GM20000 (cell line): ENCODE results near the gene HADHA.

ENCODE experiments used
- DNase-seq: peaks from one replicate; pipeline ENCODE4 v3.0.0; 2012; ENCODE audit warnings: low spot score
- TF ChIP-seq, protein P1 (sequence below): IDR thresholded peaks from 2 replicates; pipeline ENCODE4 v1.5.1; 2012; ENCODE audit warnings: mild to moderate bottlenecking, control low read depth; ENCODE audit errors: extremely low read depth, missing control alignments

Gene HADHA

DNA sequence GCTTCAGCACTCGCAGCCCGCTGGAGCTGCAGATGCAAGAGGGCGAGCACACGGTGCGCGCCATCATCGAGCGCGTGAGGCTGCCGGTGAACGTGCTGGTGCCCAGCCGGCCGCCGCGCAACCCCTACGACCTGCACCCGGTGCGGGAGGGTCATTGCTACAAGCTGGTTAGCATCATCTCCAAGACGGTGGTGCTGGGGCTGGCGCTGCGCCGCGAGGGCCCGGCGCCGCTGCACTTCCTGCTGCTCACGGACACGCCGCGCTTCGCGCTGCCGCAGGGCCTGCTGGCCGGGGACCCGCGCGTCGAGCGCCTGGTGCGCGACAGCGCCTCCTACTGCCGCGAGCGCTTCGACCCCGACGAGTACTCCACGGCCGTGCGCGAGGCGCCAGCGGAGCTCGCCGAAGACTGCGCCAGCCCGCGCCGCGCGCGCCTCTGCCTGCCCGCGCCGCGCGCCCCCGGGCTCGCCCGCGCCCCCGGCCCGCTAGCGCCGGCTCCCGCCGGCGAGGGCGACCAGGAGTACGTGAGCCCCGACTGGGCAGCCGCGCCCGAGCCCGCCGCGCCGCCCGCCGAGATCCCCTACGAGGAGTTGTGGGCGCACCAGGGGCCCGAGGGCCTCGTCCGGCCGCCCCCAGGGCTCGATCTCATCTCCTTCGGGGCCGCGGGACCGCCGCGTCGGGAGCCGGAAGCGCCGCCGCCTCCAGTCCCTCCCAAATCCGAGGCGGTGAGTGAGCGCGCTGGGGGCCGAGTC lies 59.7 kb downstream of the HADHA start:
- DNase-seq: peak; percentile 96
- TF ChIP-seq, protein P1, sequence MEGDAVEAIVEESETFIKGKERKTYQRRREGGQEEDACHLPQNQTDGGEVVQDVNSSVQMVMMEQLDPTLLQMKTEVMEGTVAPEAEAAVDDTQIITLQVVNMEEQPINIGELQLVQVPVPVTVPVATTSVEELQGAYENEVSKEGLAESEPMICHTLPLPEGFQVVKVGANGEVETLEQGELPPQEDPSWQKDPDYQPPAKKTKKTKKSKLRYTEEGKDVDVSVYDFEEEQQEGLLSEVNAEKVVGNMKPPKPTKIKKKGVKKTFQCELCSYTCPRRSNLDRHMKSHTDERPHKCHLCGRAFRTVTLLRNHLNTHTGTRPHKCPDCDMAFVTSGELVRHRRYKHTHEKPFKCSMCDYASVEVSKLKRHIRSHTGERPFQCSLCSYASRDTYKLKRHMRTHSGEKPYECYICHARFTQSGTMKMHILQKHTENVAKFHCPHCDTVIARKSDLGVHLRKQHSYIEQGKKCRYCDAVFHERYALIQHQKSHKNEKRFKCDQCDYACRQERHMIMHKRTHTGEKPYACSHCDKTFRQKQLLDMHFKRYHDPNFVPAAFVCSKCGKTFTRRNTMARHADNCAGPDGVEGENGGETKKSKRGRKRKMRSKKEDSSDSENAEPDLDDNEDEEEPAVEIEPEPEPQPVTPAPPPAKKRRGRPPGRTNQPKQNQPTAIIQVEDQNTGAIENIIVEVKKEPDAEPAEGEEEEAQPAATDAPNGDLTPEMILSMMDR: peak; percentile 66

DNA sequence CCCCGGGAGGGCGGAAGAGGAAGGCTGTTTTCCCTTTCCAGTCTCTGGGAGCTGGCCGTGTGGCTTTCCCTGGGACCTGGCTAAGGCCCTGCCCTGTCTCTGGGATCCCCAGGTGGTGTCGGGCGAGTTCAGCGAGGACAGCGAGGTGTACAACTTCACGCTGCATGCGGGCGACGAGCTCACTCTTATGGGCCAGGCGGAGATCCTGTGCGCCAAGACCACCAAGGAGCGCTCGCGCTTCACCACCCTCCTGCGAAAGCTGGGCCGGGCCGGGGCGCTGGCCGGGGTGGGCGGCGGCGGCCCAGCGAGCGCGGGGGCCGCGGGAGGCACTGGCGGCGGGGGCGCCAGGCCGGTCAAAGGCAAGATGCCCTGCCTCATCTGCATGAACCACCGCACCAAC lies 60.3 kb downstream of the HADHA start:
- DNase-seq: no peak
- TF ChIP-seq, protein P1: no peak

DNA sequence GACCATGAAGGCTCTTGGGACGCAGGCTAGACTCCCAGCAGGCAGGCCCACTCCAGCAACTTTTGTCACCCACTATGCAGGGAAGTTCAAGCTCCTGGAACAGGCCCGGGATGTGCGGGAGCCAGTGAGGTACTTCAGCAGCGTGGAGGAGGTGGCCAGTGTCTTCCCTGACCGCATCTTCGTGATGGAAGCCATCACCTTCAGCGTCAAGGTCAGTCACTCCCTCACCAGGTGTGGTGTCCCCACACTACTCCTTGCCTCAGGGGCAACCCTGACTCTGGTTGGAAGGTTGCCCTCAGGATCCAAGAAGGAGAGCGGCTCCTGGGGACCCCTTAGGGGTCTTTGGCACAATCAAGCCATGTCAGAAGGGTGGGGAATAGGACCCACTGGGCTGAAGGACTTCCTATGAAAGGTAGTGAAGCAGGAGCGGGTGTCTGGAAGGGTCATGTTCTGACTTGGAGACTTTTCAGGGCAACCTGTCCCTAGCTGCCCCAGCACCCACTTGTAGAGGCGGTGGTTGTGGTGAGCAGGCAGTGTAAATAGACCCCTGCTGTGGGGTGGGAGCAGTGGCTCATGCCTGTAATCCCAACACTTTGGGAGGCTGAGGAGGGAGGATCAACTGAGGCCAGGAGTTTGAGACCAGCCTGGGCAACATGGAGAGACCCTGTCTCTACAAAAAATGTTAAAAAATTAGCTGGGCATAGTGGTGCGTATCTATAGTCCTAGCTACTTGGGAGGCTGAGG lies 61.4 kb downstream of the HADHA start:
- TF ChIP-seq, protein P1: no peak
- no peak for DNase-seq

DNA sequence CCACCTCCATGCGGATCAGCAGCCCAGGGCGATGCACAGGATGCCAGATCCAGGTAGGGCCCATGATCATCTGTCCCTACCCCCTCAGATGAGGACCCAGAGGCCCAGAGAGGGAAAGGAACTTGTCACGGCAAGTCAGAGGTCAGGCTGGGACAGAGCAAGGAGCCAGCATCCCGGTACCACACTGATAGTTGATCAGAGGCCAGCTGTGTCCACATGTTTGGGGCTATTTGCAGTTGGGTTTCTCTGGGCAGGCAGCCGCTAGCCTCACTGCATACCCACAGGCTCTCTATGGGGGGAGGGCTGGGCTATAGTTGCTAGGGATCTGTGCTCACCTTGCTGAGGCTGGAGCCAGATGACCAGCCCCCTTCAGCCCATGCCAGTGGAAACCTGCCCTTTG lies 62.0 kb downstream of the HADHA start:
- no peak for DNase-seq
- TF ChIP-seq, protein P1: no peak

DNA sequence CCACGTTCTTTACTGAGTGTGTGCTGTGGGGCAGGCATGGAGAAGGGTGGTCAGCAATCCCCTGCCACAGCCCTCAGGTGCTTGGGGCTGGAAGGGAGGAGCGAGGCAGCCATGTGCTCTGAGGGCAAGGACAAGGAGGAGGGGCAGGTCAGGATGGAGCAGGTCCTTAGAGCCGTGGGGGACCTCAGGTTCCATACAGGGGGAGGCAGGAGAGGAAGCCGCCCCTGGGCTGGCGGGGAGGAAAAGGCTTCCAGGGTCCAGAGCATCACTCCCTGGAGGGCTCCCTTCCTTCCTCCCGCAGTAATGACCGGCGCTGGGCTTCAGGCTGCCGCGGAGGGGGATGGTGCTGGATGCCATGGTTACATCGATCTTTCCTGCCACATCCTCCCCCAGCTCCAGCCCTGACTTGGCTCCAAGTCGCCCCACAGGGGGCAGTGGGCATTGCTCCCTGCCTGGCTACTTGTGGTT lies 65.0 kb downstream of the HADHA start:
- DNase-seq: no peak
- TF ChIP-seq, protein P1: no peak

DNA sequence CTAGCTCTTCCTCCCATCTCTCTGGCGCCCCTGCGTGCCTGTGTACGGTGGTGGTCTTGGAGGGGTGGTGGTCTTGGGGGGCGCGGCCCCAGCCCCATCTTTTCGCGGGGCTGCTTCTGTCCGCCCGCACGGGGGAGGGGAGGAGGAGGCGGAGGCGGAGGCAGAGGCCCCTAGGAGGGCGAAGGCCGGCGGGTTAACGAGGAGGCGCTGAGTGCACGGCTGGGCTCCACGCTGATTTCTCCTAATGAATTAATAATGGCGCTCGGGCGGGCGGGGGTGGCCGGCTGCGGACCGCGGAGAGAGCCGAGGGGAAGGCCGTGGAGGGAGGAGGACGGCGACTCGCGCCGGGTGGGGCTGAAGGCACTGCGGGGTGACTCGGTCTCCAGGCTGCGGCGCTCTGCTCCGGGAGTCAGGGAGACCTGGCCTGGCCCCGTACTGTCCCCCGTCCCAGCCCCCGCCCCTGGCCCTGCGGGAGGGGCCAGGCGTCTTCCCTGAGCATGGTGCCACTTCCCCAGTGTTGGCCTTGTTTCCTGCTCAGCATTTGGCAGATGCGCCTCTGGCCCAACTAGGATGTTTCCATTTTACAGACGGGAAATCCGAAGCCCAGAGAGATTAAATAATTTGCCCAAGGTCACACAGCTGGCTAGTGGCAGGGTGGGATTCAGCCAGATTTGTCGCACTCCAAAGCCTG lies 65.5 kb downstream of the HADHA start:
- DNase-seq: no peak
- TF ChIP-seq, protein P1: no peak

DNA sequence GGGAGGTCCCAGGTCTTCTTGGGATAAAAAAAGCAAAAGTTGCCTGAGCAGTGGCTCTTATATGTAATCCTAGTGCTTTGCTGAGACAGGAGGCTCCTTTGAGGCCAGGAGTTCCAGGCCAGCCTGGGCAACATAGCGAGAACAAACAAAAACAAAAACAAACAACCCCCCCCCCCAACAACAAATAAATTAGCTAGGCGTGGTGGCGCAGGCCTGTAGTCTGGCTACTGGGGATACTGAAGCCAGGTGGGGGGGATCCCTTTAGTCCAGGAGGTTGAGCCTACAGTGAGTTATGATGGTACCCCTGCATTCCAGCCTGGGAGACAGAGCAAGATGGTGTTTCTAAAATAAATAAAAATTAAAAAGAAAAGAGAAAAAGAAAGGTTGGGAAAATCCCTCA lies 66.2 kb downstream of the HADHA start:
- no peak for DNase-seq
- TF ChIP-seq, protein P1: no peak
